Keratinocyte (primary cell): ENCODE results near the gene ATP10D. TPM values are rescaled to one million over a fixed set of nuclear protein-coding genes. Genes with fewer than 3 reads are reported as not detected.

Experiments used
- DNase-seq: peaks from one replicate; pipeline ENCODE4 v3.0.0-alpha.2; 2011; ENCODE audit warnings: low read depth, missing footprints, low spot score
- FAIRE-seq: peaks from 2 replicates; lab custom pipeline; 2011; peaks lifted over from hg19 to GRCh38; lab: Jason Lieb, UNC
- H2AFZ ChIP-seq: 2 replicates; pipeline ENCODE4 v1.6.0; 2012; ENCODE audit warnings: low read length, control low read depth, inconsistent platforms; ENCODE audit not compliant: control insufficient read depth
- H3K27ac ChIP-seq: 2 replicates; pipeline ENCODE4 v1.5.1; 2011; ENCODE audit warnings: low read length; ENCODE audit not compliant: control insufficient read depth, insufficient read depth
- H3K27me3 ChIP-seq: 3 replicates; pipeline ENCODE4 v1.6.0; 2011; ENCODE audit warnings: low read length; ENCODE audit not compliant: control insufficient read depth, insufficient read depth; ENCODE audit errors: extremely low read depth
- H3K36me3 ChIP-seq, 2 experiments: 2 replicates in 1 of 2; 3 replicates in 1 of 2; pipeline ENCODE4 v1.5.1; 2011; ENCODE audit warnings: low read length in 2 of 2, mild to moderate bottlenecking in 1 of 2; ENCODE audit not compliant: control insufficient read depth in 2 of 2, insufficient read depth in 2 of 2; ENCODE audit errors: extremely low read depth in 1 of 2
- H3K4me1 ChIP-seq: 3 replicates; pipeline ENCODE4 v1.5.1; 2011; ENCODE audit warnings: low read length; ENCODE audit not compliant: control insufficient read depth, insufficient read depth; ENCODE audit errors: extremely low read depth
- H3K4me2 ChIP-seq: 3 replicates; pipeline ENCODE4 v1.6.0; 2011; ENCODE audit warnings: low read depth, low read length; ENCODE audit not compliant: control insufficient read depth, insufficient read depth; ENCODE audit errors: extremely low read depth
- H3K4me3 ChIP-seq, 3 experiments: fragments of 200-600 bp in 1 of 3; sonication (generic) in 1 of 3; 2 replicates in 2 of 3; 3 replicates in 1 of 3; pipeline ENCODE4 v1.5.1; 2011 to 2016; ENCODE audit warnings: low read length in 3 of 3, mild to moderate bottlenecking in 3 of 3, control low read depth in 2 of 3, inconsistent platforms in 1 of 3, low read depth in 1 of 3, mixed read lengths in 1 of 3, mixed run types in 1 of 3, moderate library complexity in 1 of 3; ENCODE audit not compliant: control insufficient read depth in 2 of 3, insufficient read depth in 2 of 3; ENCODE audit errors: extremely low read depth in 1 of 3
- H3K79me2 ChIP-seq: 2 replicates; pipeline ENCODE4 v1.6.0; 2012; ENCODE audit warnings: low read length; ENCODE audit not compliant: control insufficient read depth, insufficient read depth
- H3K9ac ChIP-seq: 3 replicates; pipeline ENCODE4 v1.6.0; 2011; ENCODE audit warnings: low read length; ENCODE audit not compliant: control insufficient read depth, insufficient read depth; ENCODE audit errors: extremely low read depth
- H3K9me1 ChIP-seq: 3 replicates; pipeline ENCODE4 v1.6.0; 2011; ENCODE audit warnings: low read length; ENCODE audit not compliant: control insufficient read depth, insufficient read depth; ENCODE audit errors: extremely low read depth
- H3K9me3 ChIP-seq: 2 replicates; pipeline ENCODE4 v1.5.1; 2012; ENCODE audit warnings: low read depth, low read length; ENCODE audit not compliant: control insufficient read depth
- H4K20me1 ChIP-seq: 3 replicates; pipeline ENCODE4 v1.6.0; 2011; ENCODE audit warnings: low read length; ENCODE audit not compliant: control insufficient read depth, insufficient read depth; ENCODE audit errors: extremely low read depth
- EZH2 ChIP-seq: IDR thresholded peaks from one replicate; pipeline ENCODE4 v1.6.1; 2012; ENCODE audit warnings: inconsistent platforms, mild to moderate bottlenecking, low read length, moderate library complexity
- dilution Hi-C: fragments of 300-500 bp; cut with MboI; formaldehyde crosslinking; loops from one replicate; pipeline ENCODE4 v1.7.0; 2020; ENCODE audit warnings: low sequenced_read_pairs; ENCODE audit not compliant: extremely low pct_ligation_motif_present
- polyA plus RNA-seq, 5 experiments: library from polyadenylated mRNA; depleted of rRNA in 3 of 5; stranded (reverse) in 3 of 5; stranded (forward) in 1 of 5; unstranded in 1 of 5; fragments of >200 nt; gene quantifications; 1 replicate in 1 of 5; 2 replicates in 3 of 5; 3 replicates in 1 of 5; pipeline versions ENCODE4 v1.2.1 to v1.2.3, GENCODE V29; 2011 to 2012; ENCODE audit warnings: missing spikeins in 2 of 5, low read depth in 1 of 5, low replicate concordance in 1 of 5
- TF ChIP-seq, protein P1 (sequence below), 3 experiments: IDR thresholded peaks in 1 of 3; conservative IDR thresholded peaks in 1 of 3; optimal IDR thresholded peaks in 1 of 3; 2 replicates in 2 of 3; 3 replicates in 1 of 3; pipeline versions ENCODE3 to v1.5.1; 2011; ENCODE audit warnings: low read length in 3 of 3, mild to moderate bottlenecking in 3 of 3, moderate library complexity in 2 of 3, control low read depth in 1 of 3, inconsistent platforms in 1 of 3; ENCODE audit not compliant: insufficient read depth in 2 of 3; ENCODE audit errors: extremely low read depth in 1 of 3

The ATP10D gene
- polyA plus RNA-seq, 1 donor (not counting 4 experiments of a cell fraction or from before 2014, with no cell fraction given): 97.3 TPM

DNA sequence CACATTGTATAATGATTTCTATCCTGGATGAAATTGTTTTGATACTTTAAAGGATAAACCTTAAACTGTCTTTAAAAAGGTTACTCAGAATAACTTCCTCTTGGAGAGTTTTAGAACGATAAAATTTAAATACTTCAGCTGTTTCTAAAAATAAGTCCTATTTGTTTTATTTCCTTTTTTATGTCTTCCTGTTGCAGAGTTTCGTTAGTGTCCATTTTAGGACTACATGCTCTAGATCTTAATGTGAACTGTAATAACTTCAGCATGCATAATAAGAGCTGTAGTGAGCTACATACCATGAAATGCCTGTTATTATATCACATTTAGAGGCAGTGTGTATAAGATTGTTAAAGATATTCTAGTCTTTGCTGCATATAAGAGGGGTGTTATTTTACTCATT is 14.6 kb downstream of the ATP10D start:
- Histone ChIP-seq H4K20me1 (no peaks in the 10 kb centered on the region), H3K36me3 (peaks cover 0 to 1% of the 10 kb centered on the region in 2 experiments), H3K4me1 (no peaks in the 10 kb centered on the region), H3K9me3 (no peaks in the 10 kb centered on the region), H3K4me2 (no peak overlapping the region), H3K27ac (no peak overlapping the region), H3K79me2 (peaks cover 20% of the 10 kb centered on the region), H3K27me3 (no peaks in the 10 kb centered on the region), H3K9ac (no peak overlapping the region), H3K9me1 (no peaks in the 10 kb centered on the region), H2AFZ (no peak overlapping the region), H3K4me3 (no peak overlapping the region)
- TF ChIP-seq EZH2: no peak
- TF ChIP-seq, protein P1, sequence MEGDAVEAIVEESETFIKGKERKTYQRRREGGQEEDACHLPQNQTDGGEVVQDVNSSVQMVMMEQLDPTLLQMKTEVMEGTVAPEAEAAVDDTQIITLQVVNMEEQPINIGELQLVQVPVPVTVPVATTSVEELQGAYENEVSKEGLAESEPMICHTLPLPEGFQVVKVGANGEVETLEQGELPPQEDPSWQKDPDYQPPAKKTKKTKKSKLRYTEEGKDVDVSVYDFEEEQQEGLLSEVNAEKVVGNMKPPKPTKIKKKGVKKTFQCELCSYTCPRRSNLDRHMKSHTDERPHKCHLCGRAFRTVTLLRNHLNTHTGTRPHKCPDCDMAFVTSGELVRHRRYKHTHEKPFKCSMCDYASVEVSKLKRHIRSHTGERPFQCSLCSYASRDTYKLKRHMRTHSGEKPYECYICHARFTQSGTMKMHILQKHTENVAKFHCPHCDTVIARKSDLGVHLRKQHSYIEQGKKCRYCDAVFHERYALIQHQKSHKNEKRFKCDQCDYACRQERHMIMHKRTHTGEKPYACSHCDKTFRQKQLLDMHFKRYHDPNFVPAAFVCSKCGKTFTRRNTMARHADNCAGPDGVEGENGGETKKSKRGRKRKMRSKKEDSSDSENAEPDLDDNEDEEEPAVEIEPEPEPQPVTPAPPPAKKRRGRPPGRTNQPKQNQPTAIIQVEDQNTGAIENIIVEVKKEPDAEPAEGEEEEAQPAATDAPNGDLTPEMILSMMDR (optimal IDR thresholded peaks at IDR 0.05 in 1 of 3, IDR thresholded peaks at IDR 0.05 in 1 of 3, conservative IDR thresholded peaks at IDR 0.05 in 1 of 3; ENCODE audit: extremely low read depth in 1 of 3, insufficient read depth in 2 of 3, low read length in 3 of 3): no peak
- DNase-seq (no peak), FAIRE-seq (no peak)
- dilution Hi-C loops: no loop called here

DNA sequence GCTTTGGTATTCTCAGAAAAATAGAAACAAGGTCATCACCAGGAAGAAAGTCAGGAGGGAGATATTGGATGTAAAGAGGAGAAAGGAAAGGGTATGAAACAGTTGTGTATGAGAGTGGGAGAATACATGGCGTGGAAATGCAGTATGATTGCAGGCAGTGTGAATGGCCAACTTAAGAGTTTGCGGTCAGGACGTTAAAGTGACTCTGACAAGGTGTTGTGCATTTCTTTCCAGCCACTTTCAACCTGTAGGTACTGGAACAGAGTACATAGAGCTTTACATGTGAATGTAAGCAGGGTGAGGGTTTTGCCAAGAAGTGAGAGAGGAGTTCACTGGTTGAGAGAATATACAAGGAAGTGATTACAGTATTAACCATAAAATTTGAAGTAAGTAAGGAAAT is 15.7 kb downstream of the ATP10D start:
- Histone ChIP-seq H3K9ac (no peak overlapping the region), H3K9me3 (no peaks in the 10 kb centered on the region), H3K4me2 (no peak overlapping the region), H3K9me1 (no peaks in the 10 kb centered on the region), H4K20me1 (no peaks in the 10 kb centered on the region), H3K4me3 (no peak overlapping the region), H3K79me2 (peaks cover 22% of the 10 kb centered on the region), H3K27me3 (no peaks in the 10 kb centered on the region), H3K4me1 (no peaks in the 10 kb centered on the region), H3K27ac (no peak overlapping the region), H3K36me3 (peaks cover 0 to 1% of the 10 kb centered on the region in 2 experiments), H2AFZ (no peak overlapping the region)
- FAIRE-seq: no peak
- TF ChIP-seq EZH2: no peak
- TF ChIP-seq, protein P1 (optimal IDR thresholded peaks at IDR 0.05 in 1 of 3, IDR thresholded peaks at IDR 0.05 in 1 of 3, conservative IDR thresholded peaks at IDR 0.05 in 1 of 3; ENCODE audit: extremely low read depth in 1 of 3, insufficient read depth in 2 of 3, low read length in 3 of 3): no peak
- no peak for DNase-seq
- dilution Hi-C loops: no loop called here
